Urinary bladder (tissue), 4 donors: ENCODE data around the gene PRTN3. TPM values are rescaled to one million over a fixed set of nuclear protein-coding genes. Genes with fewer than 3 reads are reported as not detected.

Experiments used
- DNase-seq: peaks from one replicate; pipeline ENCODE4 v3.0.0-alpha.2; 2015; ENCODE audit errors: extremely low spot score
- H3K27ac ChIP-seq: one replicate; pipeline ENCODE4 v1.5.1; 2013; ENCODE audit warnings: low read depth, mild to moderate bottlenecking, moderate library complexity
- H3K36me3 ChIP-seq: one replicate; pipeline ENCODE4 v1.6.1; 2013; ENCODE audit warnings: mild to moderate bottlenecking, moderate library complexity; ENCODE audit not compliant: insufficient read depth
- H3K4me1 ChIP-seq: one replicate; pipeline ENCODE4 v1.6.1; 2013; ENCODE audit warnings: mild to moderate bottlenecking, moderate library complexity; ENCODE audit not compliant: insufficient read depth
- H3K4me3 ChIP-seq: one replicate; pipeline ENCODE4 v1.5.1; 2013; ENCODE audit warnings: low read depth, low read length
- WGBS: extraction: QIAGEN DNeasy Blood & Tissue Kit; methylation state at CpG from one replicate; pipeline ENCODE4 v1.1.7; 2013; 5-methylcytosine and 5-hydroxymethylcytosine counted together
- polyA plus RNA-seq: library from polyadenylated mRNA; stranded (reverse); fragments of 200-250 nt; gene quantifications from one replicate; pipeline ENCODE4 v1.2.3, GENCODE V29; 2013
- total RNA-seq: library from RNA; depleted of rRNA; stranded (reverse); fragments of >200 nt; gene quantifications from one replicate; pipeline ENCODE4 v1.2.3, GENCODE V29; 2014
- donor health status: healthy with polysubstance abuse.
- donor health status: healthy.

Gene PRTN3
- total and polyA plus RNA-seq, 2 donors, result 0.08 to 0.26 TPM

GRCh38 chr19:807627-808422 is 33.0 kb upstream of the PRTN3 start:
- 88% methylated on average over 44 of the region's 44 CpGs for WGBS
- no peak for DNase-seq
- no peak overlapping the region for H3K4me3 ChIP-seq
- no peak overlapping the region for H3K27ac ChIP-seq
- H3K4me1 ChIP-seq, result no peaks in the 10 kb centered on the region
- peaks cover 22% of the 10 kb centered on the region for H3K36me3 ChIP-seq

GRCh38 chr19:808423-808775 is 32.4 kb upstream of the PRTN3 start:
- no peak overlapping the region for H3K27ac ChIP-seq
- H3K4me1 ChIP-seq, result no peaks in the 10 kb centered on the region
- H3K36me3 ChIP-seq, result peaks cover 22% of the 10 kb centered on the region
- DNase-seq, result no peak
- 91% methylated on average over 26 of the region's 26 CpGs for WGBS
- no peak overlapping the region for H3K4me3 ChIP-seq

- no peak for DNase-seq
- no peak overlapping the region for H3K27ac ChIP-seq
- H3K4me3 ChIP-seq, result no peak overlapping the region
- H3K36me3 ChIP-seq, result peaks cover 14% of the 10 kb centered on the region
- WGBS, result 80% methylated on average over 30 of the region's 30 CpGs
- H3K4me1 ChIP-seq, result no peaks in the 10 kb centered on the region
These were observed 30.5 kb upstream of the PRTN3 start for GRCh38 chr19:810077-810855.

GRCh38 chr19:810883-811489 is 29.8 kb upstream of the PRTN3 start:
- H3K27ac ChIP-seq, result no peak overlapping the region
- no peak overlapping the region for H3K4me3 ChIP-seq
- WGBS, result 79% methylated on average over 25 of the region's 25 CpGs
- no peak for DNase-seq
- no peaks in the 10 kb centered on the region for H3K4me1 ChIP-seq
- H3K36me3 ChIP-seq, result peaks cover 8% of the 10 kb centered on the region

GRCh38 chr19:811506-812048 is 29.2 kb upstream of the PRTN3 start:
- Histone ChIP-seq H3K4me1 (no peaks in the 10 kb centered on the region), H3K27ac (no peak overlapping the region), H3K36me3 (peaks cover 8% of the 10 kb centered on the region), H3K4me3 (no peak overlapping the region)
- 91% methylated on average over 20 of the region's 20 CpGs for WGBS
- DNase-seq, result no peak

- no peak for DNase-seq
- peaks cover 8% of the 10 kb centered on the region for H3K36me3 ChIP-seq
- no peak overlapping the region for H3K4me3 ChIP-seq
- H3K27ac ChIP-seq, result no peak overlapping the region
- H3K4me1 ChIP-seq, result no peaks in the 10 kb centered on the region
- WGBS, result 85% methylated on average over 80 of the region's 80 CpGs
These were observed 28.6 kb upstream of the PRTN3 start for GRCh38 chr19:812049-812746.

- Histone ChIP-seq H3K36me3 (peaks cover 6% of the 10 kb centered on the region), H3K4me3 (no peak overlapping the region), H3K4me1 (no peaks in the 10 kb centered on the region), H3K27ac (no peak overlapping the region)
- DNase-seq, result no peak
- 89% methylated on average over 72 of the region's 72 CpGs for WGBS
These were observed 28.0 kb upstream of the PRTN3 start for GRCh38 chr19:812747-813218.

GRCh38 chr19:813219-814151 is 27.3 kb upstream of the PRTN3 start:
- Histone ChIP-seq H3K27ac (no peak overlapping the region), H3K36me3 (peaks cover 4% of the 10 kb centered on the region)
- WGBS, result 92% methylated on average over 87 of the region's 87 CpGs

GRCh38 chr19:814152-815078 is 26.4 kb upstream of the PRTN3 start:
- no peak for DNase-seq
- H3K27ac ChIP-seq, result no peak overlapping the region
- no peaks in the 10 kb centered on the region for H3K4me1 ChIP-seq
- WGBS, result 86% methylated on average over 49 of the region's 49 CpGs
- peaks cover 4% of the 10 kb centered on the region for H3K36me3 ChIP-seq
- H3K4me3 ChIP-seq, result no peak overlapping the region

More at GRCh38 chr19:813219-814151, 27.3 kb upstream of the PRTN3 start:
- H3K4me3 ChIP-seq, result no peak overlapping the region
- H3K4me1 ChIP-seq, result no peaks in the 10 kb centered on the region
- no peak for DNase-seq

- DNase-seq, result no peak
- no peaks in the 10 kb centered on the region for H3K4me1 ChIP-seq
These were observed 25.6 kb upstream of the PRTN3 start for GRCh38 chr19:815079-815774.

GRCh38 chr19:815775-816499 is 24.9 kb upstream of the PRTN3 start:
- Histone ChIP-seq H3K27ac (no peak overlapping the region), H3K36me3 (no peaks in the 10 kb centered on the region), H3K4me1 (no peaks in the 10 kb centered on the region), H3K4me3 (no peak overlapping the region)
- 91% methylated on average over 13 of the region's 13 CpGs for WGBS
- DNase-seq, result no peak

More at GRCh38 chr19:815079-815774, 25.6 kb upstream of the PRTN3 start:
- Histone ChIP-seq H3K36me3 (peaks cover 1% of the 10 kb centered on the region), H3K4me3 (no peak overlapping the region), H3K27ac (no peak overlapping the region)
- 92% methylated on average over 47 of the region's 47 CpGs for WGBS
